ENCODE results near the gene TCF21.
"Not testable (repeated sequence)": the region's sequence is repeated elsewhere in the genome, so short reads cannot be mapped to it uniquely, and the experiment has no call there.

TCF21 gene

GRCh38 chr6:133888929-133889556, at the start of gene TCF21:
TSS of gene TCF21 (plus strand) at chr6:133889113. CDS start at chr6:133889398, 285 bp downstream.
- no peak for DNase-seq

GRCh38 chr6:133841176-133841575, 47.7 kb upstream of the TCF21 start:
- no peak for DNase-seq

GRCh38 chr6:133843098-133843497, 45.8 kb upstream of the TCF21 start:
- DNase-seq: no peak

- no peak for DNase-seq
These were observed 44.2 kb upstream of the TCF21 start for GRCh38 chr6:133844709-133845108.

GRCh38 chr6:133854041-133854363, 34.9 kb upstream of the TCF21 start:
- DNase-seq: no peak

- no peak for DNase-seq
These were observed 34.3 kb upstream of the TCF21 start for GRCh38 chr6:133854364-133855275.

GRCh38 chr6:133855276-133855990, 33.5 kb upstream of the TCF21 start:
- DNase-seq: no peak

GRCh38 chr6:133855991-133856370, 32.9 kb upstream of the TCF21 start:
- DNase-seq: no peak

- DNase-seq: no peak
These were observed 32.0 kb upstream of the TCF21 start for GRCh38 chr6:133856911-133857310.

GRCh38 chr6:133857696-133858095, 31.2 kb upstream of the TCF21 start:
- no peak for DNase-seq

GRCh38 chr6:133861337-133861736, 27.6 kb upstream of the TCF21 start:
- DNase-seq: not testable (repeated sequence)

GRCh38 chr6:133863228-133863627, 25.7 kb upstream of the TCF21 start:
- no peak for DNase-seq

GRCh38 chr6:133865680-133866079, 23.2 kb upstream of the TCF21 start:
- no peak for DNase-seq

GRCh38 chr6:133871131-133871530, 17.8 kb upstream of the TCF21 start:
- no peak for DNase-seq

- no peak for DNase-seq
These were observed 15.4 kb upstream of the TCF21 start for GRCh38 chr6:133873538-133873937.

GRCh38 chr6:133877116-133877515, 11.8 kb upstream of the TCF21 start:
- DNase-seq: no peak

GRCh38 chr6:133880006-133880405, 8.9 kb upstream of the TCF21 start:
- DNase-seq: no peak

GRCh38 chr6:133880896-133881295, 8.0 kb upstream of the TCF21 start:
- DNase-seq: no peak

- DNase-seq: no peak
These were observed 2.7 kb upstream of the TCF21 start for GRCh38 chr6:133886104-133886775.

GRCh38 chr6:133887156-133887879, 1.6 kb upstream of the TCF21 start:
- DNase-seq: no peak

GRCh38 chr6:133887880-133888230, 1.1 kb upstream of the TCF21 start:
- DNase-seq: no peak

- DNase-seq: no peak
These were observed 867 bp downstream of the TCF21 start for GRCh38 chr6:133889557-133890403.
